Panc1 (cell line): ENCODE data around the gene SLC7A14. TPM values are rescaled to one million over a fixed set of nuclear protein-coding genes. Genes with fewer than 3 reads are reported as not detected.

Source experiments
- ATAC-seq: fragments of 200-7000 bp; cut with Tn5 transposase; 2 replicates; pipeline ENCODE4 v1.9.1; 2020; ENCODE audit warnings: mild to moderate bottlenecking, moderate library complexity
- BruUV-seq: library from RNA; stranded (reverse); fragments of 400-500 nt; replicated peaks from 2 replicates; lab custom pipeline; 2021; lab: Mats Ljungman, UMichigan
- CTCF ChIA-PET: fragments of 300-600 bp; sonication (Branson Sonifier 250); formaldehyde crosslinking; loops from one replicate; lab custom pipeline; 2022; ENCODE audit warnings: antibody characterized with exemption; lab: Charles Lee
- POLR2A ChIA-PET: fragments of 300-600 bp; sonication (Branson Sonifier 250); formaldehyde crosslinking; loops from one replicate; lab custom pipeline; 2022; ENCODE audit warnings: antibody characterized with exemption; lab: Charles Lee
- DNase-seq: peaks from one replicate; pipeline ENCODE4 v3.0.0-alpha.2; 2010; ENCODE audit warnings: low read depth, low spot score
- H3K27ac ChIP-seq: 2 replicates; pipeline ENCODE4 v1.5.1; 2011; ENCODE audit warnings: mild to moderate bottlenecking, low read length, inconsistent platforms
- H3K27me3 ChIP-seq: fragments of 200-500 bp; sonication (Bioruptor generic); 2 replicates; pipeline ENCODE4 v1.6.0; 2014; ENCODE audit warnings: low read length, inconsistent platforms; ENCODE audit not compliant: control insufficient read depth, insufficient read depth
- H3K36me3 ChIP-seq: fragments of 200-500 bp; sonication (Bioruptor generic); 2 replicates; pipeline ENCODE4 v1.5.1; 2014; ENCODE audit warnings: inconsistent platforms, mild to moderate bottlenecking, low read length, moderate library complexity; ENCODE audit not compliant: control insufficient read depth, insufficient read depth
- H3K4me1 ChIP-seq: 2 replicates; pipeline ENCODE4 v1.5.1; 2011; ENCODE audit warnings: inconsistent platforms, mild to moderate bottlenecking, low read length, moderate library complexity; ENCODE audit not compliant: control insufficient read depth, insufficient read depth
- H3K4me3 ChIP-seq, 2 experiments: 2 replicates each; pipeline ENCODE4 v1.5.1; 2011 to 2012; ENCODE audit warnings: low read depth in 2 of 2, low read length in 2 of 2, mild to moderate bottlenecking in 2 of 2, inconsistent platforms in 1 of 2, moderate library complexity in 1 of 2
- H3K9me3 ChIP-seq: fragments of 200-500 bp; sonication (Bioruptor generic); 2 replicates; pipeline ENCODE4 v1.5.1; 2014; ENCODE audit warnings: low read depth, mild to moderate bottlenecking, inconsistent platforms, low read length, moderate library complexity; ENCODE audit not compliant: control insufficient read depth, insufficient read depth
- POLR2AphosphoS5 ChIP-seq: IDR thresholded peaks from 2 replicates; pipeline ENCODE4 v1.6.1; 2012; ENCODE audit warnings: mild to moderate bottlenecking, low read depth, low read length, moderate library complexity
- SIN3A ChIP-seq: IDR thresholded peaks from 2 replicates; pipeline ENCODE4 v1.6.1; 2012; ENCODE audit warnings: low read depth, mild to moderate bottlenecking, low read length, moderate library complexity, borderline replicate concordance; ENCODE audit not compliant: insufficient read depth
- TCF7L2 ChIP-seq: IDR thresholded peaks from 2 replicates; pipeline ENCODE4 v1.6.1; 2011; ENCODE audit warnings: mild to moderate bottlenecking, low read depth, low read length, inconsistent platforms
- in situ Hi-C: cut with HindIII; loops from 2 replicates; pipeline ENCODE4 v1.10.0; 2016; ENCODE audit warnings: low sequenced_read_pairs, low pct_unique_long_range_greater_than_20kb
- intact Hi-C: fragments of 100-400 bp; cut with micrococcal nuclease; formaldehyde crosslinking; loops from one replicate; pipeline ENCODE4 v1.10.0; 2022; ENCODE audit not compliant: unreplicated experiment
- total RNA-seq: library from RNA; stranded (reverse); gene quantifications from one replicate; pipeline ENCODE4 v1.2.1, GENCODE V29; 2021; ENCODE audit not compliant: unreplicated experiment
- TF ChIP-seq, protein P1 (sequence below): fragments of 450-650 bp; IDR thresholded peaks from 2 replicates; pipeline ENCODE4 v1.5.1; 2017; ENCODE audit warnings: mild to moderate bottlenecking
- TF ChIP-seq, protein P2 (sequence below), 2 experiments: IDR thresholded peaks; 2 replicates each; pipeline ENCODE4 v1.6.1; 2011 to 2012; ENCODE audit warnings: low read depth in 2 of 2, control low read depth in 1 of 2, low read length in 1 of 2, mild to moderate bottlenecking in 1 of 2, moderate library complexity in 1 of 2; ENCODE audit not compliant: insufficient read depth in 1 of 2

The SLC7A14 gene
- total RNA-seq, 1 experiment from 2014 or later: not detected

DNA sequence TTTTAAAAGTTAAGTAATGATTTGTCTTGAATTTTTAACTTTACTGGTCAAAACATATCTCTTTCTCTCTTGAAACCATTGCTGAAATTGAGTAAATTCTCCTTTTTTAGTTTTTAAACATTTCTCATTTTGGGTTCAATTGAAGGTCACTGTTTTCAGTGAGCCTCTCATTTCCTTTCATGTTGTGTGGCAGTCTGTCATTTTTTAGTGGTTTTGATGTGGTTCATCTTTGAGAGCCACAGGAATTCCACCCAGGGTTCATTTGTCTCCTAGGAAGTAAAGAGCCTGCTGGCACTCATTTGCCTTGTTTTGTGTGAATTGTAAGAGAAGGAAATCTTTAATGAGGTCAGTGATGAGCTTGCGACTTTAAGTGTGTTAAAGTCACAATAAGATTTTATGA lies 156.8 kb downstream of the SLC7A14 start:
- Histone ChIP-seq H3K4me1 (no peaks in the 10 kb centered on the region), H3K27ac (no peak overlapping the region), H3K9me3 (no peaks in the 10 kb centered on the region), H3K27me3 (peaks cover 2% of the 10 kb centered on the region; the same call in 1 of the 2 replicates), H3K4me3 (no peak overlapping the region), H3K36me3 (no peaks in the 10 kb centered on the region)
- TF ChIP-seq TCF7L2 (no peak), POLR2AphosphoS5 (no peak), SIN3A (no peak)
- TF ChIP-seq, protein P1, sequence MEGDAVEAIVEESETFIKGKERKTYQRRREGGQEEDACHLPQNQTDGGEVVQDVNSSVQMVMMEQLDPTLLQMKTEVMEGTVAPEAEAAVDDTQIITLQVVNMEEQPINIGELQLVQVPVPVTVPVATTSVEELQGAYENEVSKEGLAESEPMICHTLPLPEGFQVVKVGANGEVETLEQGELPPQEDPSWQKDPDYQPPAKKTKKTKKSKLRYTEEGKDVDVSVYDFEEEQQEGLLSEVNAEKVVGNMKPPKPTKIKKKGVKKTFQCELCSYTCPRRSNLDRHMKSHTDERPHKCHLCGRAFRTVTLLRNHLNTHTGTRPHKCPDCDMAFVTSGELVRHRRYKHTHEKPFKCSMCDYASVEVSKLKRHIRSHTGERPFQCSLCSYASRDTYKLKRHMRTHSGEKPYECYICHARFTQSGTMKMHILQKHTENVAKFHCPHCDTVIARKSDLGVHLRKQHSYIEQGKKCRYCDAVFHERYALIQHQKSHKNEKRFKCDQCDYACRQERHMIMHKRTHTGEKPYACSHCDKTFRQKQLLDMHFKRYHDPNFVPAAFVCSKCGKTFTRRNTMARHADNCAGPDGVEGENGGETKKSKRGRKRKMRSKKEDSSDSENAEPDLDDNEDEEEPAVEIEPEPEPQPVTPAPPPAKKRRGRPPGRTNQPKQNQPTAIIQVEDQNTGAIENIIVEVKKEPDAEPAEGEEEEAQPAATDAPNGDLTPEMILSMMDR: no peak
- in situ Hi-C loops (no loop called here), intact Hi-C loops (no loop called here)
- ChIA-PET POLR2A (no interaction called here), CTCF (interaction anchor here (0.6 kb wide), 1 partner anchor 438 kb away, joined by 6 read pairs; no protein-coding TSS in a partner anchor)
- no TSS peak for BruUV-seq
- ATAC-seq: no peak
- no peak for DNase-seq

DNA sequence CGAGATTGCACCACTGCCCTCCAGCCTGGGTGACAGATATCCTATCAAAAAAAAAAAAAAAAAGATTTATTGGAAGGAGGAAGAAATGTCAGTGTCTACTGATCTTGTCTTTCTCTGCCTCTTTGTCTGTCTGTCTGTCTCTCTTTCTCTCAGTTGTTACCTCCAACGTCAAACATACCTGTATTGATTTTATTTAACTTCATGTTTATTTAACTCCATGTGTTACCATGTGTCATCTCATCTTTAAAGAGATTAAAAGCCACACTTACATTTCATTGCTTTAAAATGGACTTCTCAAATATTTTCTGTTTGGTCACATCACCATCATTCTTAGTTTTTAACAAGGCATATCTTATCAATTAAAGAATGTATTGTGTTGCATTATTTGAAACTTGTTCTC lies 157.8 kb downstream of the SLC7A14 start:
- no peak for DNase-seq
- CTCF ChIA-PET: no interaction called here
- H3K4me3 ChIP-seq: no peak overlapping the region
- H3K27ac ChIP-seq: no peak overlapping the region
- no TSS peak for BruUV-seq
- no peak for ATAC-seq
- H3K36me3 ChIP-seq: no peaks in the 10 kb centered on the region
- intact Hi-C loops (no loop called here), in situ Hi-C loops (no loop called here)
- peaks cover 2% of the 10 kb centered on the region; the same call in 1 of the 2 replicates for H3K27me3 ChIP-seq
- H3K9me3 ChIP-seq: no peaks in the 10 kb centered on the region
- TF ChIP-seq POLR2AphosphoS5: no peak
- no peak for TF ChIP-seq SIN3A
- TF ChIP-seq, protein P2, sequence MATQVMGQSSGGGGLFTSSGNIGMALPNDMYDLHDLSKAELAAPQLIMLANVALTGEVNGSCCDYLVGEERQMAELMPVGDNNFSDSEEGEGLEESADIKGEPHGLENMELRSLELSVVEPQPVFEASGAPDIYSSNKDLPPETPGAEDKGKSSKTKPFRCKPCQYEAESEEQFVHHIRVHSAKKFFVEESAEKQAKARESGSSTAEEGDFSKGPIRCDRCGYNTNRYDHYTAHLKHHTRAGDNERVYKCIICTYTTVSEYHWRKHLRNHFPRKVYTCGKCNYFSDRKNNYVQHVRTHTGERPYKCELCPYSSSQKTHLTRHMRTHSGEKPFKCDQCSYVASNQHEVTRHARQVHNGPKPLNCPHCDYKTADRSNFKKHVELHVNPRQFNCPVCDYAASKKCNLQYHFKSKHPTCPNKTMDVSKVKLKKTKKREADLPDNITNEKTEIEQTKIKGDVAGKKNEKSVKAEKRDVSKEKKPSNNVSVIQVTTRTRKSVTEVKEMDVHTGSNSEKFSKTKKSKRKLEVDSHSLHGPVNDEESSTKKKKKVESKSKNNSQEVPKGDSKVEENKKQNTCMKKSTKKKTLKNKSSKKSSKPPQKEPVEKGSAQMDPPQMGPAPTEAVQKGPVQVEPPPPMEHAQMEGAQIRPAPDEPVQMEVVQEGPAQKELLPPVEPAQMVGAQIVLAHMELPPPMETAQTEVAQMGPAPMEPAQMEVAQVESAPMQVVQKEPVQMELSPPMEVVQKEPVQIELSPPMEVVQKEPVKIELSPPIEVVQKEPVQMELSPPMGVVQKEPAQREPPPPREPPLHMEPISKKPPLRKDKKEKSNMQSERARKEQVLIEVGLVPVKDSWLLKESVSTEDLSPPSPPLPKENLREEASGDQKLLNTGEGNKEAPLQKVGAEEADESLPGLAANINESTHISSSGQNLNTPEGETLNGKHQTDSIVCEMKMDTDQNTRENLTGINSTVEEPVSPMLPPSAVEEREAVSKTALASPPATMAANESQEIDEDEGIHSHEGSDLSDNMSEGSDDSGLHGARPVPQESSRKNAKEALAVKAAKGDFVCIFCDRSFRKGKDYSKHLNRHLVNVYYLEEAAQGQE (IDR thresholded peaks at IDR 0.05; ENCODE audit: insufficient read depth in 1 of 2, low read depth in 2 of 2, low read length in 1 of 2): no peak
- TF ChIP-seq, protein P1: no peak
- no peak for TF ChIP-seq TCF7L2
- H3K4me1 ChIP-seq: no peaks in the 10 kb centered on the region
- POLR2A ChIA-PET: no interaction called here
